Airway epithelial cell (primary cell): ENCODE data around the gene DUS4L. TPM values are rescaled to one million over a fixed set of nuclear protein-coding genes. Genes with fewer than 3 reads are reported as not detected.

Source experiments
- total RNA-seq: library from RNA; depleted of rRNA; stranded (reverse); fragments of >200 nt; gene quantifications from 2 replicates; pipeline ENCODE4 v1.2.3, GENCODE V29; 2015

DUS4L gene
- 7.0 and 9.2 TPM in 2 replicates for total RNA-seq

GRCh38 chr7:107563775-107564552, at the start of gene DUS4L, which contains the start of gene COG5:
Gene DUS4L (plus strand): TSS chr7:107563971. CDS start chr7:107567071, 3,100 bp downstream.
Gene COG5 (minus strand): TSS chr7:107563920. CDS start chr7:107563896, 24 bp downstream.

GRCh38 chr7:107579885-107580715, 16.3 kb downstream of the DUS4L start, which contains the start of gene BCAP29:
Gene BCAP29 (plus strand): TSS chr7:107580246. CDS start chr7:107580773, 527 bp downstream.

Other genes starting within 250 kb of the DUS4L start
- gene GPR22, start 93.9 kb upstream of the DUS4L start, total RNA-seq = not detected in 2 replicates
- gene COG5, start 51 bp upstream of the DUS4L start, total RNA-seq = 21.6 and 35.2 TPM in 2 replicates
- gene BCAP29, start 16.3 kb downstream of the DUS4L start, total RNA-seq = 36.7 and 69.9 TPM in 2 replicates
- gene SLC26A4, start 96.9 kb downstream of the DUS4L start, total RNA-seq = 0.85 TPM in 1 of 2 replicates, not detected in the other
- gene CBLL1, start 180.2 kb downstream of the DUS4L start, total RNA-seq = 8.3 and 21.3 TPM in 2 replicates
- gene SLC26A3, start 239.3 kb downstream of the DUS4L start, total RNA-seq = not detected in 2 replicates